Breast epithelium (tissue), 4 donors: ENCODE results near the gene ZNF253. TPM values are rescaled to one million over a fixed set of nuclear protein-coding genes. Genes with fewer than 3 reads are reported as not detected.
A peak's percentile ranks its signal among the peaks of the same experiment; 100 is the strongest.
"Not testable (repeated sequence)": the region's sequence is repeated elsewhere in the genome, so short reads cannot be mapped to it uniquely, and the experiment has no call there.

ENCODE experiments used
- DNase-seq, 2 donors: peaks; one replicate each; pipeline ENCODE4 v3.0.0-alpha.2; 2019; ENCODE audit warnings: low spot score in 2 of 2
- H3K27ac ChIP-seq, 2 donors: fragments of 200-600 bp; sonication (generic) in 1 of 2; one replicate each; pipeline ENCODE4 v1.5.1; 2016 to 2019; ENCODE audit warnings: mild to moderate bottlenecking in 1 of 2
- H3K27me3 ChIP-seq, 2 donors: fragments of 200-600 bp; sonication (generic) in 1 of 2; one replicate each; pipeline versions ENCODE4 v1.5.1 to v1.6.0; 2017 to 2019; ENCODE audit warnings: control low read depth in 1 of 2, mild to moderate bottlenecking in 1 of 2
- H3K36me3 ChIP-seq: fragments of 200-600 bp; one replicate; pipeline ENCODE4 v1.5.1; 2019
- H3K4me1 ChIP-seq, 2 donors: fragments of 200-600 bp; sonication (generic); one replicate each; pipeline ENCODE4 v1.5.1; 2016 to 2019; ENCODE audit warnings: control low read depth in 1 of 2
- H3K4me3 ChIP-seq, 3 donors: fragments of 200-600 bp; sonication (generic); 1 replicate in 2 of 3; 2 replicates in 1 of 3; pipeline ENCODE4 v1.5.1; 2016 to 2019; ENCODE audit warnings: mild to moderate bottlenecking in 3 of 3, moderate library complexity in 2 of 3
- H3K9me3 ChIP-seq, 2 donors: fragments of 200-600 bp; sonication (generic) in 1 of 2; one replicate each; pipeline ENCODE4 v1.5.1; 2016 to 2019; ENCODE audit warnings: control low read depth in 1 of 2
- POLR2A ChIP-seq: fragments of 450-650 bp; IDR thresholded peaks from one replicate; pipeline ENCODE4 v1.6.1; 2016; ENCODE audit warnings: antibody characterized with exemption, mild to moderate bottlenecking, moderate library complexity
- POLR2AphosphoS5 ChIP-seq, 3 donors: sonication (generic); formaldehyde crosslinking; IDR thresholded peaks; one replicate each; pipeline ENCODE4 v1.6.1; 2017; ENCODE audit warnings: antibody characterized with exemption in 3 of 3
- intact Hi-C: fragments of 100-400 bp; cut with DNase I; formaldehyde crosslinking; loops from one replicate; pipeline ENCODE4 v1.15.1; 2023; ENCODE audit warnings: low total_unique reads
- total RNA-seq, 3 donors: library from RNA; depleted of rRNA; stranded (reverse); fragments of >200 nt; gene quantifications; one replicate each; pipeline ENCODE4 v1.1.0, GENCODE V29; 2016
- TF ChIP-seq, protein P1 (sequence below), 3 donors: fragments of 450-650 bp; IDR thresholded peaks; one replicate each; pipeline ENCODE4 v1.5.1; 2016 to 2017; ENCODE audit warnings: antibody characterized with exemption in 3 of 3, mild to moderate bottlenecking in 3 of 3, moderate library complexity in 3 of 3

The ZNF253 gene
- total RNA-seq, 3 donors from 2014 or later: 6.4 to 25.6 (median 12.8) TPM

DNA sequence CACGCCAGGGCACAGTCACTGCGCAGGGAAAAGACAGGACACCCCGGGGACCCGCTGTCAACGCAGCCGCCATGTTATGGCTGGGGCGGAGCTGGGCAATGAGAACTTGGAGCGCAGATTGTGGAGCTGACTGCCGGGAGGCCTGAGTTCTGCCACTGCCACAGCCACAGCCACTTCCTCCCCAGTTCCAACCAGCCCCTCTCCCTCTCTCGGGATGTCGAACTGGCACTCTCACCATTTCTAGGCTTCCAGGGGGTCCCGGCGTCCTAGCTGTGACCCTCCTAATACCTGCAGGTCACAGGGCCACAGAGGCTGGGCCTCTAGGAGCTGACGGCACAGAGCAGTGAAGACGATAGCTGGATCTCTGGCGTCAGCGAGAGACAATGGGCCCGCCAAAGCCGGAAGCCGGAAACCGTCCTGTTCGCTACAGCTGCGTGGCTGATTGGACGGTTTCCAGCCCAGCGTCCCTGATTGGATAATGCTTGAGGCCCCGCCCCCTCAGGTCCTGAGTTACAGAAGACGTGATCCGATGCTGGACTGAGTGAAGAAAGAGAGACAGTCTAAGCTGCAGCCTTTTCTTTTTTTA, 44.2 kb upstream of the ZNF253 start, which contains the start of gene ZNF506:
TSS of gene ZNF506 (minus strand) at position 385 of the 586 bp plus-strand sequence. CDS start at position 238, 147 bp downstream.
- Histone ChIP-seq H3K27me3 (no peaks in the 10 kb centered on the region), H3K4me1 (no peaks in the 10 kb centered on the region), H3K4me3 (peak within 1 kb of the TSS; percentile 69 to 85 (median 70)), H3K9me3 (no peaks in the 10 kb centered on the region), H3K36me3 (no peaks in the 10 kb centered on the region), H3K27ac (peak within 1 kb of the TSS; percentile 96 to 97)
- peak; percentile 97 to 99 (median 98) for TF ChIP-seq POLR2AphosphoS5 (IDR thresholded peaks at IDR 0.05)
- TF ChIP-seq, protein P1, sequence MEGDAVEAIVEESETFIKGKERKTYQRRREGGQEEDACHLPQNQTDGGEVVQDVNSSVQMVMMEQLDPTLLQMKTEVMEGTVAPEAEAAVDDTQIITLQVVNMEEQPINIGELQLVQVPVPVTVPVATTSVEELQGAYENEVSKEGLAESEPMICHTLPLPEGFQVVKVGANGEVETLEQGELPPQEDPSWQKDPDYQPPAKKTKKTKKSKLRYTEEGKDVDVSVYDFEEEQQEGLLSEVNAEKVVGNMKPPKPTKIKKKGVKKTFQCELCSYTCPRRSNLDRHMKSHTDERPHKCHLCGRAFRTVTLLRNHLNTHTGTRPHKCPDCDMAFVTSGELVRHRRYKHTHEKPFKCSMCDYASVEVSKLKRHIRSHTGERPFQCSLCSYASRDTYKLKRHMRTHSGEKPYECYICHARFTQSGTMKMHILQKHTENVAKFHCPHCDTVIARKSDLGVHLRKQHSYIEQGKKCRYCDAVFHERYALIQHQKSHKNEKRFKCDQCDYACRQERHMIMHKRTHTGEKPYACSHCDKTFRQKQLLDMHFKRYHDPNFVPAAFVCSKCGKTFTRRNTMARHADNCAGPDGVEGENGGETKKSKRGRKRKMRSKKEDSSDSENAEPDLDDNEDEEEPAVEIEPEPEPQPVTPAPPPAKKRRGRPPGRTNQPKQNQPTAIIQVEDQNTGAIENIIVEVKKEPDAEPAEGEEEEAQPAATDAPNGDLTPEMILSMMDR (IDR thresholded peaks at IDR 0.05): no peak
- peak; percentile 88 for TF ChIP-seq POLR2A
- intact Hi-C loops: no loop called here
- DNase-seq: peak; percentile 99 to 100

DNA sequence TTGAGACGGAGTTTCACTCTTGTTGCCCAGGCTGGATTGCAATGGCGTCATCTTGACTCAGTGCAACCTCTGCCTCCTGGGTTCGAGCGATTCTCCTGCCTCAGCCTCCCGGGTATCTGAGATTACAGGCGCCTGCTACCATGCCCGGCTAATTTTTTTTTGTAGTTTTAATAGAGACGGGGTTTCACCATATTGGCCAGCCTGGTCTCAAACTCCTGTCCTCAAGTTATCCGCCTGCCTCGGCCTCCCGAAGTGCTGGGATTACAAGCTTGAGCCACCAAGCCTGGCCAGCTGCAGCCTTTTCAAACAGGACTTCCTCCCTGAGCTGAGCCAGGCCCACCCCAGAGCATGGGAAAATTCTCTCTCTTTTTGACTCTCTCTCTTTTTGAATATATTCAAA, 43.7 kb upstream of the ZNF253 start:
- H3K4me1 ChIP-seq, H3K27me3 ChIP-seq, DNase-seq, H3K9me3 ChIP-seq, intact Hi-C loops, H3K36me3 ChIP-seq: not testable (repeated sequence)
- peak overlapping the region; percentile 69 to 85 (median 70) for H3K4me3 ChIP-seq
- peak overlapping the region; percentile 78 to 96 for H3K27ac ChIP-seq

DNA sequence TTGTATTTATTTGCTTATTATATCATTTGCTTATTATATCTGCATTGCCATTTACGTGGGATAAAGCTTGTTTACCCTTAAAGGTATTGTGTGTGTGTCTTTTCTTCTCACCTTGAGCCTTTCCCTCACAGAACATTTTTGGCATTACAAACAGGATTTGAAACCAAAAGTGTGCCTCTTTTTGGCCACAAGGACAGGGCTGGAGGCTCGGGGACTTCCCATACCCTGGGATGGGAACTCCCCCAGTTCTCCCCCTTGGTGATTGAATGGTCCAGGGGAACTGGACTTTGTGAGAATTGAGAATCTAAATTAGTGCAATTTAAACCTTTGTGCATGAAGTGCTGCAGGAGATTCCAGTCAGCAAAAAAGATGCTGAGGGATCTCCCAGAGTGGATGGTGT, 41.8 kb upstream of the ZNF253 start:
- Histone ChIP-seq H3K4me1 (no peaks in the 10 kb centered on the region), H3K9me3 (peaks cover 0 to 3% of the 10 kb centered on the region in 2 donors), H3K27me3 (no peaks in the 10 kb centered on the region), H3K4me3 (no peak overlapping the region), H3K36me3 (no peaks in the 10 kb centered on the region), H3K27ac (no peak overlapping the region)
- intact Hi-C loops: no loop called here
- DNase-seq: no peak
- TF ChIP-seq POLR2AphosphoS5 (IDR thresholded peaks at IDR 0.05): no peak
- no peak for TF ChIP-seq POLR2A
- TF ChIP-seq, protein P1 (IDR thresholded peaks at IDR 0.05): no peak

DNA sequence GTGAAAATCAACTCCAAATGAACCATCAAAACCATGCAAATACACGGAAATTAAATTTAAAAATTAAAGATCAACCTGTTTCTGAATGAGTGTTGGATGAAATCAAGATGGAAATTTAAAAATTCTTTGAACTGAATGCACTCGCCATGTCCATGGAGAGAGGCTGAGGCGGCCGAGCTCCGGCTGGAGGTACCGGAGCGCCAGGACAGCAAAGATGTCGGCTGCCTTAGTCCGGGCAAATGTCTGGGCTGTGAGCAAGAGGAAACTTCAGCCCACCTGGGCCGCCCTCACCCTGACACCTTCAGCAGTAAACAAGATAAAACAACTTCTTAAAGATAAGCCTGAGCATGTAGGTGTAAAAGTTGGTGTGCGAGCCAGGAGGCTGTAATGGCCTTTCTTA, 38.8 kb upstream of the ZNF253 start:
- no peaks in the 10 kb centered on the region for H3K36me3 ChIP-seq
- H3K4me1 ChIP-seq: no peaks in the 10 kb centered on the region
- no peak for DNase-seq
- TF ChIP-seq POLR2A (no peak), POLR2AphosphoS5 (IDR thresholded peaks at IDR 0.05) (no peak)
- TF ChIP-seq, protein P1 (IDR thresholded peaks at IDR 0.05): no peak
- no peak overlapping the region for H3K27ac ChIP-seq
- peaks cover 27 to 29% of the 10 kb centered on the region in 2 donors for H3K9me3 ChIP-seq
- H3K4me3 ChIP-seq: no peak overlapping the region
- no peaks in the 10 kb centered on the region for H3K27me3 ChIP-seq
- intact Hi-C loops: no loop called here

DNA sequence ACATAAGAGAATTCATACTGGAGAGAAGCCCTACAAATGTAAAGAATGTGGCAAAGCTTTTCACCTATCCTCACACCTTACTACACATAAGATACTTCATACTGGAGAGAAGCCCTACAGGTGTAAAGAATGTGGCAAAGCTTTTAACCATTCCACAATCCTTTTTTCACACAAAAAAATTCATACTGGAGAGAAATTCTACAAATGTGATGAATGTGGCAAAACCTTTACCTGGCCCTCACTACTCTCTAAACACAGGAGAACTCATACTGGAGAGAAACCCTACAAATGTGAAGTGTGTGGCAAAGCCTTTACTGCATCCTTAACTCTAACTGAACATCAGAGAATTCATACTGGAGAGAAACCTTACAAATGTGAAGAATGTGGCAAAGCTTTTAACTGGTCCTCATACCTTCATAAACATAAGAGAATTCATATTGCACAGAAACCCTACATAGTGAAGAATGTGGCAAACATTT, 30.1 kb upstream of the ZNF253 start:
- Histone ChIP-seq H3K27ac (no peak overlapping the region), H3K4me1 (no peaks in the 10 kb centered on the region), H3K9me3 (peaks cover 60 to 73% of the 10 kb centered on the region in 2 donors), H3K4me3 (no peak overlapping the region), H3K36me3 (no peaks in the 10 kb centered on the region), H3K27me3 (no peaks in the 10 kb centered on the region)
- no peak for DNase-seq
- no peak for TF ChIP-seq POLR2AphosphoS5 (IDR thresholded peaks at IDR 0.05)
- no peak for TF ChIP-seq POLR2A
- TF ChIP-seq, protein P1 (IDR thresholded peaks at IDR 0.05): no peak
- intact Hi-C loops: no loop called here
